ENCODE data around the gene RERE. TPM values are rescaled to one million over a fixed set of nuclear protein-coding genes. Genes with fewer than 3 reads are reported as not detected.

Gene RERE
- total RNA-seq, 1 donor = 55.0 TPM

- no peaks in the 10 kb centered on the region for H3K27me3 ChIP-seq (ENCODE audit: insufficient read depth, low read length)
- H3K36me3 ChIP-seq (ENCODE audit: insufficient read depth, low read length) = no peaks in the 10 kb centered on the region
- H3K79me2 ChIP-seq (ENCODE audit: insufficient read depth, low read length) = peaks cover 22% of the 10 kb centered on the region
- H4K20me1 ChIP-seq (ENCODE audit: insufficient read depth, low read length) = peaks cover 7% of the 10 kb centered on the region
- H3K27ac ChIP-seq (ENCODE audit: low read depth, low read length) = no peak overlapping the region
- TF ChIP-seq CTCF (IDR thresholded peaks at IDR 0.05; ENCODE audit: extremely low read depth, low read depth, low read length) = no peak
- H3K4me3 ChIP-seq (ENCODE audit: insufficient read depth, low read length) = no peak overlapping the region
- peaks cover 27% of the 10 kb centered on the region for H3K4me1 ChIP-seq (ENCODE audit: insufficient read depth, low read length)
- DNase-seq (ENCODE audit: insufficient read length, low spot score, missing footprints) = no peak
- H3K4me2 ChIP-seq (ENCODE audit: insufficient read depth, low read length) = no peak overlapping the region
- H3K9me3 ChIP-seq (ENCODE audit: low read depth, low read length) = no peaks in the 10 kb centered on the region
- H2AFZ ChIP-seq (ENCODE audit: low read length) = no peak overlapping the region
Measured at GRCh38 chr1:8476006-8476405, 341.4 kb downstream of the RERE start.

GRCh38 chr1:8474369-8474768, 343.1 kb downstream of the RERE start:
- Histone ChIP-seq H3K4me3 (ENCODE audit: insufficient read depth, low read length) (no peak overlapping the region), H3K36me3 (ENCODE audit: insufficient read depth, low read length) (no peaks in the 10 kb centered on the region), H3K4me2 (ENCODE audit: insufficient read depth, low read length) (no peak overlapping the region), H3K27ac (ENCODE audit: low read depth, low read length) (no peak overlapping the region), H3K79me2 (ENCODE audit: insufficient read depth, low read length) (peaks cover 20% of the 10 kb centered on the region), H3K27me3 (ENCODE audit: insufficient read depth, low read length) (no peaks in the 10 kb centered on the region), H3K9me3 (ENCODE audit: low read depth, low read length) (no peaks in the 10 kb centered on the region), H4K20me1 (ENCODE audit: insufficient read depth, low read length) (peaks cover 7% of the 10 kb centered on the region), H2AFZ (ENCODE audit: low read length) (no peak overlapping the region), H3K4me1 (ENCODE audit: insufficient read depth, low read length) (peaks cover 23% of the 10 kb centered on the region)
- no peak for TF ChIP-seq CTCF (IDR thresholded peaks at IDR 0.05; ENCODE audit: extremely low read depth, low read depth, low read length)
- DNase-seq (ENCODE audit: insufficient read length, low spot score, missing footprints) = no peak

GRCh38 chr1:8473891-8474300, 343.5 kb downstream of the RERE start:
- H4K20me1 ChIP-seq (ENCODE audit: insufficient read depth, low read length) = peaks cover 7% of the 10 kb centered on the region
- H3K4me1 ChIP-seq (ENCODE audit: insufficient read depth, low read length) = peaks cover 23% of the 10 kb centered on the region
- no peaks in the 10 kb centered on the region for H3K27me3 ChIP-seq (ENCODE audit: insufficient read depth, low read length)
- DNase-seq (ENCODE audit: insufficient read length, low spot score, missing footprints) = no peak
- peaks cover 20% of the 10 kb centered on the region for H3K79me2 ChIP-seq (ENCODE audit: insufficient read depth, low read length)
- H3K9me3 ChIP-seq (ENCODE audit: low read depth, low read length) = no peaks in the 10 kb centered on the region
- no peak for TF ChIP-seq CTCF (IDR thresholded peaks at IDR 0.05; ENCODE audit: extremely low read depth, low read depth, low read length)
- no peak overlapping the region for H3K4me2 ChIP-seq (ENCODE audit: insufficient read depth, low read length)
- no peak overlapping the region for H3K27ac ChIP-seq (ENCODE audit: low read depth, low read length)
- H3K36me3 ChIP-seq (ENCODE audit: insufficient read depth, low read length) = no peaks in the 10 kb centered on the region
- no peak overlapping the region for H3K4me3 ChIP-seq (ENCODE audit: insufficient read depth, low read length)
- H2AFZ ChIP-seq (ENCODE audit: low read length) = no peak overlapping the region

GRCh38 chr1:8473121-8473875, 344.1 kb downstream of the RERE start:
- Histone ChIP-seq H3K4me3 (ENCODE audit: insufficient read depth, low read length) (no peak overlapping the region), H3K4me1 (ENCODE audit: insufficient read depth, low read length) (peaks cover 19% of the 10 kb centered on the region), H3K4me2 (ENCODE audit: insufficient read depth, low read length) (no peak overlapping the region), H3K9me3 (ENCODE audit: low read depth, low read length) (no peaks in the 10 kb centered on the region), H3K27ac (ENCODE audit: low read depth, low read length) (no peak overlapping the region), H2AFZ (ENCODE audit: low read length) (no peak overlapping the region), H3K36me3 (ENCODE audit: insufficient read depth, low read length) (no peaks in the 10 kb centered on the region), H4K20me1 (ENCODE audit: insufficient read depth, low read length) (peaks cover 7% of the 10 kb centered on the region), H3K79me2 (ENCODE audit: insufficient read depth, low read length) (peaks cover 16% of the 10 kb centered on the region), H3K27me3 (ENCODE audit: insufficient read depth, low read length) (no peaks in the 10 kb centered on the region)
- TF ChIP-seq CTCF (IDR thresholded peaks at IDR 0.05; ENCODE audit: extremely low read depth, low read depth, low read length) = no peak
- DNase-seq (ENCODE audit: insufficient read length, low spot score, missing footprints) = no peak

All from osteoblast (primary cell).